Lung (tissue), 12 donors: ENCODE data around the gene CHPF. TPM values are rescaled to one million over a fixed set of nuclear protein-coding genes. Genes with fewer than 3 reads are reported as not detected.

Experiments used
- ATAC-seq: fragments of 200-7000 bp; cut with Tn5 transposase; one replicate; pipeline ENCODE4 v1.9.1; 2020; ENCODE audit warnings: moderate number of reproducible peaks; ENCODE audit not compliant: insufficient read depth, low FRiP score
- DNase-seq, 3 donors: peaks; one replicate each; pipeline ENCODE4 v3.0.0-alpha.2; 2013 to 2017
- H3K27ac ChIP-seq, 2 donors: one replicate each; pipeline ENCODE4 v1.5.1; 2013; ENCODE audit warnings: mild to moderate bottlenecking in 2 of 2, moderate library complexity in 2 of 2, control low read depth in 1 of 2, inconsistent platforms in 1 of 2, low read depth in 1 of 2, low read length in 1 of 2
- H3K27me3 ChIP-seq, 3 donors: one replicate each; pipeline ENCODE4 v1.5.1; 2013; ENCODE audit warnings: low read length in 2 of 3; ENCODE audit not compliant: control insufficient read depth in 3 of 3, insufficient read depth in 3 of 3
- H3K36me3 ChIP-seq, 4 donors: one replicate each; pipeline ENCODE4 v1.5.1; 2013; ENCODE audit warnings: low read length in 4 of 4, mild to moderate bottlenecking in 1 of 4, moderate library complexity in 1 of 4; ENCODE audit not compliant: control insufficient read depth in 4 of 4, insufficient read depth in 4 of 4
- H3K4me1 ChIP-seq, 5 donors: one replicate each; pipeline ENCODE4 v1.5.1; 2013; ENCODE audit warnings: low read length in 5 of 5, mild to moderate bottlenecking in 2 of 5, moderate library complexity in 1 of 5; ENCODE audit not compliant: control insufficient read depth in 5 of 5, insufficient read depth in 5 of 5
- H3K4me3 ChIP-seq: one replicate; pipeline ENCODE4 v1.5.1; 2013; ENCODE audit warnings: mild to moderate bottlenecking, control low read depth, moderate library complexity
- H3K9ac ChIP-seq, 2 donors: one replicate each; pipeline ENCODE4 v1.5.1; 2013; ENCODE audit warnings: low read length in 2 of 2, control low read depth in 1 of 2; ENCODE audit not compliant: insufficient read depth in 1 of 2
- H3K9me3 ChIP-seq, 4 donors: one replicate each; pipeline ENCODE4 v1.5.1; 2013; ENCODE audit warnings: low read length in 3 of 4, mild to moderate bottlenecking in 1 of 4, moderate library complexity in 1 of 4; ENCODE audit not compliant: control insufficient read depth in 4 of 4, insufficient read depth in 3 of 4
- WGBS, 2 donors: extraction: QIAGEN DNeasy Blood & Tissue Kit; methylation state at CpG; one replicate each; pipeline ENCODE4 v1.1.7; 2013; 5-methylcytosine and 5-hydroxymethylcytosine counted together
- polyA plus RNA-seq, 2 donors: library from polyadenylated mRNA; stranded (reverse); fragments of 200-250 nt; gene quantifications; one replicate each; pipeline ENCODE4 v1.2.1, GENCODE V29; 2013
- total RNA-seq, 2 donors: library from RNA; depleted of rRNA in 1 of 2; stranded (reverse); fragments of >200 nt in 1 of 2; gene quantifications; one replicate each; pipeline ENCODE4 v1.2.1, GENCODE V29; 2014 to 2021
- TF ChIP-seq, protein P1 (sequence below): IDR thresholded peaks from 2 replicates; pipeline ENCODE4 v1.5.1; 2012; ENCODE audit warnings: mild to moderate bottlenecking; ENCODE audit errors: control extremely low read depth, extremely low read depth
- donor health status: control.
- donor health status: control.
- donor health status: Bipolar disorder and iron deficiency.
- donor health status: healthy.
- donor health status: DM: yes; HTN: yes; CAD: no.

Gene CHPF
- total and polyA plus RNA-seq, 4 donors: 42.7 to 89.6 (median 58.1) TPM

DNA sequence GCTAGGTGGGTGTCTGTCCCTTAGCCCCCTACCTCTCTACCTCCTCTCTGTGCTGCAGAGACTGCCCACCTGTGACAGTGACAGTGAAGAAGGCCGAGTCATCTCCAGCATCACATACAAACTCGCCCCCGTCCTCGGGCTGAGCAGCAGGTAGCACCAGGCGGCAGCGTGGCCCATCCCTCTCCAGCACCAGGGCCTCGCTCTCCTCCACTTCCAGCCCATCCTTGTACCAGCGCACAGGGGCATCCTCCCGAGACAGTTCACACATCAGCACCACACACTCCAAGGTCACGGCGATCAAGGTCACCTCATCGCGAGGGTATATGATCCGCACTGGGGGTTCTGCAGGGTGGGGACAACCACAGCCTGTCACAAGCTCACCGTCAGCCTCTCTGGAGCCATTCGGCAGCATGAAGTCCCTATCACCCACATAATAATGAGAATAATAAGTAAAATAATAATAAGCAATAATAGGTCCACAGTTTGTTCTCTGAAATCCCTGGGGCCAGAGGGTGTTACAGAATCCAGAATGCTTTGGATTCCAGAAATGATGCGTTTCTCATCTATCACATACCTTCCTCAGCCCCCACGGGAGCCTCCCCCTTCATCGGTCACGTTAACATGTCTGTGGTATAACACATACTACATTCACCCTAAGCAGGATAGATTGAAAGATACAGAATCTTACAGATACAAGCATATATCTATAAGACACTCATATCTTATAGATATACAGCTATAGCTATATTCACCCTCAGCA, 15.7 kb upstream of the CHPF start:
- TF ChIP-seq, protein P1, sequence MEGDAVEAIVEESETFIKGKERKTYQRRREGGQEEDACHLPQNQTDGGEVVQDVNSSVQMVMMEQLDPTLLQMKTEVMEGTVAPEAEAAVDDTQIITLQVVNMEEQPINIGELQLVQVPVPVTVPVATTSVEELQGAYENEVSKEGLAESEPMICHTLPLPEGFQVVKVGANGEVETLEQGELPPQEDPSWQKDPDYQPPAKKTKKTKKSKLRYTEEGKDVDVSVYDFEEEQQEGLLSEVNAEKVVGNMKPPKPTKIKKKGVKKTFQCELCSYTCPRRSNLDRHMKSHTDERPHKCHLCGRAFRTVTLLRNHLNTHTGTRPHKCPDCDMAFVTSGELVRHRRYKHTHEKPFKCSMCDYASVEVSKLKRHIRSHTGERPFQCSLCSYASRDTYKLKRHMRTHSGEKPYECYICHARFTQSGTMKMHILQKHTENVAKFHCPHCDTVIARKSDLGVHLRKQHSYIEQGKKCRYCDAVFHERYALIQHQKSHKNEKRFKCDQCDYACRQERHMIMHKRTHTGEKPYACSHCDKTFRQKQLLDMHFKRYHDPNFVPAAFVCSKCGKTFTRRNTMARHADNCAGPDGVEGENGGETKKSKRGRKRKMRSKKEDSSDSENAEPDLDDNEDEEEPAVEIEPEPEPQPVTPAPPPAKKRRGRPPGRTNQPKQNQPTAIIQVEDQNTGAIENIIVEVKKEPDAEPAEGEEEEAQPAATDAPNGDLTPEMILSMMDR: no peak
- Histone ChIP-seq H3K36me3 (peaks cover 0 to 19% (median 11%) of the 10 kb centered on the region in 4 donors), H3K4me3 (no peak overlapping the region), H3K9me3 (no peaks in the 10 kb centered on the region), H3K4me1 (peaks cover 0 to 17% (median 3%) of the 10 kb centered on the region in 5 donors), H3K27ac (no peak overlapping the region), H3K9ac (no peak overlapping the region), H3K27me3 (no peaks in the 10 kb centered on the region)
- ATAC-seq (no peak), DNase-seq (no peak)
- 94 to 95% methylated on average over 20 of the region's 20 CpGs for WGBS, 2 donors

DNA sequence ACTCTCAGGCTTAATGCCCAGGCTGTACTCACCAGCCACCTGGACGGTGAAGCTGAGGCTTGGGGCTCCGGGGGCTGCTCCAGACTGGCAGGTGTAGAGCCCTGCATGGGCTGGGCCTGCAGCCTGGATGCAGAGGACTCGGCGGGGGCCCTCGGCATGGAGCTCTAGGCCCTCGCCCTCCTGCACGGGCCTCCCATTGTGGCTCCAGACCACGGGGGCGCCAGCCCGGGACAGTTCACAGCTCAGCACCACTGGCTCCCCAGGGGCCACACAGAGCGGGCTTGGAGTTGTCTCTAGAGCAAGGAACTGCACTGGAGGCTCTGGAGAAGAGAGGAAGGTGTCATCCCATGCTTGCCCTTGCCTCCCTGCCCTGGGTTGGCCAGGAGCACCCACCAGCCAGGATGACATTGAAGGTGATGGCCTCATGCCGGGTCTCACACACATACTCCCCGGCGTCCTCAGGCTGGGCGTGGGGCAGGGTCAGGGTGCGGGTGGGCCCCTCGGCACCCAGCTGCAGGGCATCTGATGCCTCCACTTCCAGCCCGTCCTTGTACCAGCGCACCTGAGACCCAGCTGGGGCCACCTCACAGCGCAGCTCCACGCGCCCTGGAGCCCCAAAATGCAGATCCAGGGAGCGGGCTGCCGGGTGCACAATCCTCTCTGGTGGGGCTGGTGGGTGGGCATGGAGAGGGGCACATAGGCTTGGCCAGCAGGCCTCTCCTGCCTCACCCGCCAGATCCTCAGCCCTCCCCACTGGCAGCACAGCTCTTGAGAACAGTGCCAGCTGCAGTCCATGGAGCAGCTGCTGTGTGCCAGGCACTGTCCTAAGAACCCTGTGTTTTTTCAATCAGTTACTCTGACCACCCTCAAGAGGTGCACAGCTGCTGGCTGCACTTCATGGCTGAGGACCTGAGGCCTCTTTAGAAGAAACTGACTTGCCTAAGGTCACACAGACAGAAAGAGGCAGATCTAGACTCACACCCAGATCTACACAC, 14.5 kb upstream of the CHPF start:
- Histone ChIP-seq H3K27me3 (peaks cover 0 to 5% (median 3%) of the 10 kb centered on the region in 3 donors), H3K36me3 (peaks cover 0 to 15% (median 5%) of the 10 kb centered on the region in 4 donors), H3K9me3 (peaks cover 0 to 2% (median 0%) of the 10 kb centered on the region in 4 donors), H3K27ac (no peak overlapping the region), H3K4me3 (no peak overlapping the region), H3K4me1 (peaks cover 0 to 18% (median 3%) of the 10 kb centered on the region in 5 donors), H3K9ac (no peak overlapping the region)
- no peak for ATAC-seq
- DNase-seq: no peak
- TF ChIP-seq, protein P1: no peak
- WGBS, 2 donors: 95 to 97% methylated on average over 25 of the region's 25 CpGs

DNA sequence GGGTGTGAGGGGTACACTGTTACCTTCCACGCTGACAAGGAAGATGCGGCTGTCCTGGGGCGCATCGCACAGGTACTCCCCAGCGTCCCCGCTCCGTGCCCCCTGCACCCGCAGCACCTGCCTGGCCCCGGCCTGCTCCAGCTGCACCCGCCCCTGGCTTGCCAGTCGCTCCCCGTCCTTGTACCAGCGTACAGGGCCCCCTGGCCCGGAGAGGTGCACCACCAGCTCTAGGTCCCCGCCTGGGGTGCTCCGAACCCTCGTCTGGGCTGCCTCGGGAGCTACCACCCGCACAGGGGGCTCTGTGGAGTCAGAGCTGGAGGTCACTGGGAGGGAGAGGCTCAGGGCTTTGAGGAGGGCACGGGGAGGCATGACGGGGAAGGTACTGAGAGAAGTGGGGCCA, 13.7 kb upstream of the CHPF start:
- no peak for ATAC-seq
- Histone ChIP-seq H3K27ac (no peak overlapping the region), H3K9ac (no peak overlapping the region), H3K4me1 (peaks cover 0 to 17% (median 5%) of the 10 kb centered on the region in 5 donors), H3K27me3 (peaks cover 0 to 5% (median 3%) of the 10 kb centered on the region in 3 donors), H3K4me3 (no peak overlapping the region), H3K36me3 (peaks cover 0 to 8% (median 2%) of the 10 kb centered on the region in 4 donors), H3K9me3 (peaks cover 0 to 2% (median 0%) of the 10 kb centered on the region in 4 donors)
- 92 to 94% methylated on average over 20 to 21 of the region's 21 CpGs for WGBS, 2 donors
- DNase-seq: no peak
- TF ChIP-seq, protein P1: no peak
